HG03520 (cell line): ENCODE measurements around the gene ZNHIT1.
"Not testable (repeated sequence)": the region's sequence is repeated elsewhere in the genome, so short reads cannot be mapped to it uniquely, and the experiment has no call there.

Source experiments
- ATAC-seq: cut with Tn5 transposase; IDR thresholded peaks from one replicate; pipeline ENCODE4 v1.9.1; 2021; ENCODE audit warnings: mild to moderate bottlenecking, moderate library complexity; ENCODE audit not compliant: unreplicated experiment

ZNHIT1 gene

DNA sequence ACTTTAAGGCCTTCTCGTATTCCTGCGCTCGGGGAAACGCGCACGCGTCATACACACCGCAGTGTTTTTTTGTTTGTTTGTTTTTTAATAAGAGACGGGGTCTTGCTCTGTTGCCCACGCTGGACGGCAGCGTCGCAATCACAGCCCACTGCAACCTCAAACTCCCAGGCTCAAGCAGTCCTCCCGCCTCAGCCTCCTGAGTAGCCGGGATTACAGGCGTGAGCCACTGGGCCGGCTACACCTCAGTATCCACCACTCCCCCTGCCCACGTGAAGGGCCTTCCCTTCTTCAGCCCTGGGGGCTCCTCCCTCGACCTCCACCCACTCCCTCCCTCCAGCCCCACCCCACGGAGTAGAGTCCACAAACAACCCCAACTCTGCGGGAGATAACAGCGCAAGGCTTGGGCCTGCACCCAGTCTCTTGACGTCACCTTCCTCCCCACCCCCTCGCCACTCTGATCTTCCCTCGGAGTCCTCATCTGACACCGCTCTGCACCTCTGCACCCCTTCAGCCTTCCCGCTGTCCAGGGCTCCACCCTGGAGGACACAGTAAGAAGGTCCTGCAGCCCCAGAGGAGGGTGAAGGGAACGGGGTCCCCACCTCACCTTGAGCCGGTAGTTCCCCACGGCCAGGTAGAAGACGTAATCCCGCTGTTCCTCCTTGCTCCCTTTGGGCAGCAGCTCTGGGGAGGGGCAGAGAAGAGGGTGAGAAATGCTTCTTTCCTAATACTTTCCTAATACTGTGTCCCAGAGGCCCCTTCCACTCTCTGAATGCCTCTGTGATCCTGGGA, 22.5 kb downstream of the ZNHIT1 start:
- ATAC-seq, result no peak

DNA sequence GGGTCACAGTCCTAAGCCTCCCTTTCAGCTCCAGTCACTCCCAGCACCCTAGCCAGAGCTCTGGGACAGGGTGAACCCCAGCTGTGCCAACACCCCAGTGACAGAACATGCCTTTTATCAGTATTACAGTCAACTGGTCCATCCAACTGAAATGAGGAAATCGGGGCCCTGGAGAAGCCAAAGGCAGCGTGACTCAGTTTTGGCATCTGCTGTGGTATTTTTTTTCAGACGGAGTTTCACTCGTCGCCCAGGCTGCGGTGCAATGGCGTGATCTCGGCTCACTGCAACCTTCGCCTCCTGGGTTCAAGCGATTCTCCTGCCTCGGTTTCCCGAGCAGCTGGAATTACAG, 23.0 kb downstream of the ZNHIT1 start:
- no peak for ATAC-seq

DNA sequence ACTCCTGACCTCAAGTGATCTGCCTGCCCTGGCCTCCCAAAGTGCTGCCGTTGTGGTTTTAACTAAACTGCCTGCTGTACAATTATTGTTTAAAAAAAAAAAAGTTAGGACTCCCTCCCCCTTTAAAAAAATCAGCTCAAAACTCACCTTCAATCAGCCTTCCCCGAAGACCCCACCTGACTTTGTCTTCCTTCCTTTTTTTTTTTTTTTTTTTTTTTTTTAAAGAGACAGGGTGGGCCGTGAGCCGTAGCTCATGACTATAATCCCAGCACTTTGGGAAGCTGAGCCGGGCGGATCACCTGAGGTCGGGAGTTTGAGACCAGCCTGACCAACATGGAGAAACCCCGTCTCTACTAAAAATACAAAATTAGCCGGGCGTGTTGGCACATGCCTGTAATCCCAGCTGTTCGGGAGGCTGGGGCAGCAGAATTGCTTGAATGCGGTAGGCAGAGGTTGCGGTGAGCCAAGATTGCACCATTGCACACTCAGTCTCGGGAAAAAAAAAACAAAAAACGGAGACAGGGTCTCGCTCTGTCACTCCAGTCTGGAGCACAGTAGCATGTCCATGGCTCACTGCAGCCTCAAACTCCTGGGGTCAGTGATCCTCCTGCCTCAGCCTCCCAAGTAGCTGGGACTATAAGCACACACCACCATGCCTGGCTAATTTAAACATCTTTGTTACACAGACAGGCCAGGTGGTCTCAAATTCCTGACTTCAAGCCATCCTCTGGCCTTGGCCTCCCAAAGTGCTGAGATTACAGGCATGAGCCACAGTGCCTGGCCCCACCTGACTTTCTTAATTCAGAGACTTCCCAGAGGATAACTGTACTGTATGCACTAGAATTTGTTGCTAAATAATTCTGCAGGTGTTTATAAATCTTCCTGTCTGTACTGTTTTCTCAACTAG, 23.7 kb downstream of the ZNHIT1 start:
- ATAC-seq, result no peak

DNA sequence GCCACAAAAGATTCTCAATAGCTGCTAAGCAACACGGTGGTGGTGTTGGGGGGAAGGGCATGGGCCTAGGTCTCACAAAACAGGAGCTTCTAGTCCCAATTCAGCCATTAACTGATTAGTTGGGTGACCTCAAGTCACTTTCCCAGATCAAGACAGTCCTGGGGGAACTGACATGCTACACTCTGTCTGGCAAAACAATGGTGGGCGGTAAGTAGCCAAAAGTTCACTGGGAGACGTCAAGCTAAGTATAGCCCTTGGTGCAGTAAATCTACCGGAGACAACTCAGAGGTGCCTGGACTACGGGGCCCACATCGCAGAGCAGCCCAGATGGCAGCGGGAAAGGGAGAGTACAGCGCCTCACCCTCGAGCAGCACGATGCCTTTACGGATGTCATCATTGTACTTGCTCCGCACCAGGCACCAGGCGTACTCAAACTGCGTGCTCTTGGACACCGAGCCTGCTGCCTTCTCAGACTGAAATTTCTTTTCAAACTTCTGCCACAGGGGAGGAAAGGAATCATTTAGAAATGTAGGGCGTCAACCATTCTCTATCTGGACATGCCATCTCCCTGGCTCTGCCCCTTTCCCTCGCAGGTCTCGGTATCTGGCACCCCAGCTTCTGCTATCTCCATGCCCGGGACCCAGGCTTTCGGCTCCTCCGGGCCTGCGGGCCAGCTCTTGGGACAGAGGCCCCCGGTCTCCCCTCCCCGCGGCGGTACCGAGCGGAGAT, 25.8 kb downstream of the ZNHIT1 start:
- ATAC-seq, result no peak

DNA sequence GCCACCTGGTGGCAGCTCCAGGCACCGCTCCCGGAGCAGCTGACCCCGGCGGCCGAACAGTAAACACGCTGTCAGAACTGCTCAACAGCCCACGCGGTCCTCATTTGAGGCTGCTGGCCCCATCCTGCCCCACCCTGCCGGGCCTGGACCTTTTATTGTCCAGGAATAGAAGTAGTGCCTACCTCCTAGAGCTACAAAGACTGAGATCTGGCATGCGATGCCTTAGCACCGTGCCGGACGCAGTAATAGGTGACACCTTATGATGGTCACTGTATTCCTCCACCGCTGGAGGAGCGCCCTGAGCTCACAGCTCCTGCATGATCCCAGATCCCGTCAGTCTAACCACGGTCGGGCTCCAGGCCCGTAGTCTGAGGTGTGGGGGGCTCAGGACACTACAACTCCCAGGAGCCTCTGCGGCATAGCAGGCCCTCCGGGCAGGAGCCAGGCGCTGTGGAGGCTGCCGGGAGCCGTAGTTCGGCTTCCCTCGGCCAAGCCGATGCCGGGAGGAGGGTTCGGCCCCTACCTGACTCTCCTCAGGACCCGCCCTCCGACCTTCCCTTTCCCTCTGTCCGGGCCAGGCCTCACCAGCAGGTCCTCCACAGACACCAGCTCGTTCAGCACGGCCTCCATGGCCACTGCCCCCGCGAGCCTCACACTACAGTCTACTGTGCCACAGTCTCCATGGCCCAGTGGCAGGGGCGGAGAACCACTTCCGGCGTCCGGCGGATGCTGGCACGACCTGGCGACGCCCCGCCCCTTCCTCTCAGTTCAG, 26.6 kb downstream of the ZNHIT1 start, which contains the start of gene FIS1:
FIS1 (minus strand) TSS at position 707 of the 772 bp plus-strand sequence; CDS start at position 630, 77 bp downstream.
- peak; percentile 84 for ATAC-seq

DNA sequence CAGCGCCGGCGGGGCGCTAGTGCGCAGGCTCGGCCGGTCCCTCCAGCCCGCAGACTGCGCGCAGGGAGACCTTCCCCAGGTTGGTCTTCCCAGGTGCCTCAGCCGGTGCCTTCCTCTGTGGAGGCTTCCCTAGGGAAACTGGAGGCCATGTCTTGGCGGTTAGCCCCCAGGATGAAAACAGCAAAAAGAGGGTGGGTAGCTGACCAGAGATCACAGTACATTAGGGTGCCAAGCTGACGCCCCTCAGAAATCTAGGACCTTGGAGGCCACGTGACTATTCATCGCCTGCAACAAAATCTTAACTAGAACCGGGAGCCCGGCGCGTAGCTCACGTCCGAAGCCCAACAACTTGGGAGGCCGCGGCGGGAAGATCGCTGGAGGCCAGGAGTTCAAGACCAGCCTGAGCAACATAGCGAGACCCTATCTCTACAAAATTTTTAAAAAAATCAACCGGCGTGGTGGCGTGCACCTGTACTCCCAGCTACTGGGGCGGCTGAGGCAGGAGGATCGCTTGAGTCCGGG, 27.2 kb downstream of the ZNHIT1 start:
- no peak for ATAC-seq

DNA sequence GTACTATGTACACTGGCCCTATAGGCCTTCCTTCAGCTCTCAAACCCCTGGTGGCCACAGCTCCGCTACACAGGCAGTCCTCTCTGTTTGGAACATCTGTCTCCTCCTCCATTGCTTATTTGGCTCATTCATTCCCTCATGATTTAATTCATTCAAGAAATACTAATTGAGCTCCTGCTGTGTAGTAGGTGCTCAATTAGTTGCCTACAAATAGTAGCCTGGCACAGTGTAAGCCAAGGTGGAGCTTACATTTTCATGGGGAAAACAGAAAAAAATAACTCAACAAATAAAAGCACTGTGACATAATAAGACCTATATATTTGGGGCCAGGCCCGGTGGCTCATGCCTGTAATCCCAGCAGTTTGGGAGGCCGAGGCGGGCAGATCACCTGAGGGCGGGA, 30.3 kb downstream of the ZNHIT1 start:
- no peak for ATAC-seq

DNA sequence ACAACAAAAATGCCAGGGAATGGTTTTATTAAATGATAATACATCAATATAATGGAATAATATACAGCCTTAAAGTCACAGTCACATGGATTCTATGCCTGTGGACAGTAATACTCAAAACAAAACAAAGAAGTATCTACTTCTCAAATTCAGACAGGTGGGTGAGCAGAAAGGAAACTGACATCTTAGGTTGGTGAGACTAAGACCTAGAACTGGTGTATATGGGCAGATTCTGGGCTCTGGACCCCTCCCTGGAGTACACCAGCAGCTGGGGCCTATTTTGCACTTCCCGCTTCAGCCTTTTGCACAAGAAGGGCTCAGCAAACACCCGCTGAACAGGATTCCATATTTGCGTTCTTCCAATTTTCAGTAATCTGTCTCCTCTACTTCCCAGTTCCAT, 32.4 kb downstream of the ZNHIT1 start:
- no peak for ATAC-seq

DNA sequence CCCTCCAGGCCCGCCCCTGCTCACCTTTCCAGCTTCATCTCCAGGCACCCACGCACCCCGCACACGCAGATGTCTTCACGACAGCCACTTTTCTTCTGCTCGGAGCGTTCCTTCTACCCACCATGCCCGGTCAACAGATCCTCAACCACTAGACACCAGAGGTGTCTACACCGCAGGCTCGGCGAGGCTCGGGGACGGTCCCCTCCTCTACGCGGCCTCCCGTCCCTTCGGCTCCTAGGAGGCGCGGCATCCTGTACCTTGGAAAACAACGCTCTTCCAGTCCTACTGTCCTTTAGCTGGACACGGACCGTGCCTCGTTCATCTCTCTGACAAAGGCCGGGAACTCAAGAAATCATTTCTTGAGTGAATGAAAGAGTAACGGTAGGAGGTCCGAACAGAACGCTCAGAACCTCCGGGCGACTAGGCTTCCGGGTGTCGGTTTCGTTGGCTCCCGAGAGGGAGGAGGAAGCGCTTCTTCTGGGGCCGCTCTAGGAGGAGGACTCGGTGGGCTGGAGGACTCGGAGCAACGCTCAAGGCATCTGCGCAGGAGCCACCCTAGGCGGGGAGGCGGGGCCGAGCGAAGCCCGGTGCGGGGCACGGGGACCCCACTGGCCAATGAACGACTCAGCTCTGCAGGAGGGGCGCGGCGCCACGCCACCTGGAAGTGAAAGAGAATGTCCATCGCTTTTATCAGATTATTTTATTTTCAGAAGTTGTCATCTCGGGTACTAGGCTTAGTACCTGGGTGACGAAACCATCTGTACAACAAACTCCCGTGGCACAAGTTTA, 34.1 kb downstream of the ZNHIT1 start:
- ATAC-seq, result peak; percentile 99

DNA sequence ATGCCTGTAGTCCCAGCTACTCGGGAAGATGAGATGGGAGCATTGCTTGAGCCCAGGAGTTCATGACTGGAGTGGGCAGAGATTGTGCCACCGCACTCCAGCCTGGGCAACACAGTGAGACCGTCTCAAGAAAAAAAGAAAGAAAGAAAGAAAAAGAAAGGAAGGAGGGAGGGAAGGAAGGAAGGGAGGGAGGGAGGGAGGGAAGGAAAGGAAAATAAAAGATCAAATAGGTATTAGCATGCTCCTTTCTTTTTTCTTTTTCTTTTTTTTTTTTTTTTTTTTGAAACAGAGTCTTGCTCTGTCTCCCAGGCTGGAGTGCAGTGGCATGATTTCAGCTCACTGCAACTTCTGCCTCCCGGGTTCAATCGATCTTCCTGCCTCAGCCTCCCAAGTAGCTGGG, 35.2 kb downstream of the ZNHIT1 start:
- not testable (repeated sequence) for ATAC-seq

DNA sequence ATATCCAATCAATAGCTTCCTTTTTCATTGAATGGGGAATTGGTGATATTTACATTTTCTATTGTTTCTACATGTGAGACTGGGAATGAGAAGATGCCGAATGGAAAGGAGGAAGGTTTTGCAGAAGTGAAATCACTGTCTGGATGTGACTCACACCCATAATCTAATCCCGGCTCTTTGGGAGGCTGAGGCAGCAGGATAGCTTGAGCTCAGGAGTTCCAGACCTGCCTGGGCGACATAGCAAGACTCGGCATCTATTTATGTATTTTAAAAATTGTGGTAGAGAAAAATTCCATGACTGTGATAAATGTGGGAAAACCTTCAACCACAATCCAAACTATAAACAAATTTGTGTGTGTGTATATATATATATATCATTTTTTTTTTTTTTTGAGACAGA, 37.8 kb downstream of the ZNHIT1 start:
- ATAC-seq, result no peak

DNA sequence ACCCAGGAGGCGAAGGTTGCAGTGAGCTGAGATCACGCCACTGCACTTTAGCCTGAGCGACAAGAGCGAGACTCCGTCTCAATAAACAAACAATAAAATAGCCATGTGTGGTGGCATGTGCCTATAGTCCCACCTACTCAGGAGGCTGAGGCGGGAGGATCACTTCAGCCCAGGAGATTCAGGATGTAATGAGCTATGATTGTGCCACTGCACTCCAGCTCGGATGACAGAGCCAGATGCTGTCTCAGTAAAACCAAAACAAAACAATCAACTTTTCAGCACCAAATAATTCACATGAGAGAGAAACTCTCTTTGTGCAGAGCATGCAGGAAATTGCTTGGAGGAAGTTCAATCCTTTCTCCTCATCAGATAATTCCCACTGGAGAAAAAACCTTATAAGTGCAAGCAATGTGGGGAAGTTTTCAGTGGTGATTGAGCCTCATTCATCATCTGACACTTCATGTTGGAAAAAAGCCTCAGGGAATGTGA, 40.3 kb downstream of the ZNHIT1 start:
- ATAC-seq, result no peak

DNA sequence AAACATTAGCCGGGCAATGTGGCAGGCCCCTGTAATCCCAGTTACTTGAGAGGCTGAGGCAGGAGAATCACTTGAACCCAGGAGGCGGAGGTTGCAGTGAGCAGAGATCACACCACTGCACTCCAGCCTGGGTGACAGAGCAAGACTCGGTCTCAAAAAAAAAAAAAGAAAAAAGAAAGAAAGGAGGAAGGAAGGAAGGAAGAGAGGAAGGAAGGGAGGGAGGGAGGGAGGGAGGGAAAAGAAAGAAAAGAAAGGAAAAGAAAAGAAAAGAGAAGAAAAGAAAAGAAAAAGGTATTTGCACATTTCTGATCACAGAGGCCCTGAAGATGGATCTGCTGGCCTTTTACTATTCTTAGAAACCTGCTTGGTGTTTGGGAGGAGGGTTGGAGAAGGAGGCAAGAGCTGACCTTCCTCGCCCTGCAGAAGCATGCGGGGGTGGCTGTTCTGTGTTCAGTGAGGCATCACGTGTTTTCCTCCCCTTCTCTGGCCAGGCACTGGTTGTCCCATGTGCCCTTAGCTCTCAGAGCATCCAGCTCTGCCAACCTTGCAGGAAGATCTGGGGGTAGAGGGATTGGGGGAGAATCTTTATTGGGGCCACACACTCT, 46.2 kb downstream of the ZNHIT1 start:
- not testable (repeated sequence) for ATAC-seq

DNA sequence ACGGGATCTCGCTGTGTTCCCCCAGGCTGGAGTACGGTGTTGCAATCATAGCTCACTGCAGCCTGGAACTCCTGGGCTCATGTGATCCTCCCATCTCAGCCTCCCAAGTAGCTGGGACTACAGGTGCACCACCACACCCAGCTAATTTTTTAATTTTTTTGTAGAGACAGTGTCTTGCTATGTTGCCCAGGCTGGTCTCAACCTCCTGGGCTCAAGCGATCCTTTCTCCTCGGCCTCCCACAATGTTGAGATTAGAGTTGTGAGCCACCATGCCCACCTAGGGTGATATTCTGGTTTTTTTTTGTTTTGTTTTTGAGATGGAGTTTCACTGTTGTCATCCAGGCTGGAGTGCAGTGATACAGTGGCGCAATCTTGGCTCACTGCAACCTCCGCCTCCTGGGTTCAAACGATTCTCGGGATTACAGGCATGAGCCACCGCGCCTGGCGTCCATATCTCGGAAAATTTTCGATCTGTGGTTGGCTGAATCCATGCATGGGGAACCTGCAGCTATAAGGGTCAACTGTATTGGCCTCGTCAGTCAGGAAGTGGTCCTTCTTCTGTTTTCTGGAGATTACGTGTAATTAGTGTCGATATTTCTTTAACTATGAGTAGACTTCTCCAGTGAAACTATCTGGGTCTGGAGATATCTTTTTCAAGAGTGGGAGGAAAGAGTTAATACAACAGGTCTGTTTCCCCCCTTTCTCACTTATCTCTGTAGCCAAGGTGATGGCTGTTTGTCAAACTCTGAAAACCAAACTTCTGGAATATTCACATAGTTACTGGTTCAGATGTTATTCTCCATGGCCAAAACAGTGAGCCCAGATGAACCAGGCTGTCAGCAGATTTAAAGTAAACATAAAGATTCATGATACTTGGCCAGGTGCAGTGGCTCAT, 47.9 kb downstream of the ZNHIT1 start:
- ATAC-seq, result no peak

DNA sequence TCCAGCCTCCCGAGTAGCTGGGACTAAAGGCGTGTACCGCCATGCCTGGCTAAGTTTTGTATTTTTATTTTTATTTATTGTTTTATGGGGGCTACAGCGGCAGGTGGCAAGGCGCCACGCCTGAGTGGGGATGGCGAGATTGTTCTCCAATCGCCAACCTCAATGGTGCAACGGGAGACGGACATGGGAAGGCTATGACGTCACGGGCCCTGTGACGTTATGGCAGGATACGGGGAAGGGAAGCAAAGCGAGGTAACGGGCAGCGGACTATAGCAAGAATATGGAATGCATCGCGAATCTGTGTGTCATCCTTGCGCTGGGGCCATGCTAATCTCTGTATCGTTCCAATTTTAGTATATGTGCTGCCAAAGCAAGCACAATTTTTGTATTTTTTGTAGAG, 51.7 kb downstream of the ZNHIT1 start:
- ATAC-seq, result no peak

DNA sequence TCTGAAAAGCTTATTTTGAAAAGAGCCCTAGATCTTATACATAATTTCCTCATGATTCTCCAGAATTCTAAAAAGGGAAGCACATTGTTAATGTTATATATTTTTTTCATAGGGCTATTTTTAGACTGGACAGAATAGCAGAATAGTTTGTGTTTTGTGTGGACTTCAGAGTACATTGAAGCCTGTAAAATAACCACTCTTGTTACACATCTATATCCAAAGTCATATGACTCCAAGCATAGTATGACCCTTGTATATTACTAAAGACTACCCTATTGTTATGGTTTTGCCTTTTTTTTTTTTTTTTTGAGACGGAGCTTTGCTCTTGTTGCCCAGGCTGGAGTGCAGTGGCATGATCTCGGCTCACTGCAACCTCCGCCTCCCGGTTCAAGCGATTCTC, 53.1 kb downstream of the ZNHIT1 start:
- ATAC-seq, result no peak

DNA sequence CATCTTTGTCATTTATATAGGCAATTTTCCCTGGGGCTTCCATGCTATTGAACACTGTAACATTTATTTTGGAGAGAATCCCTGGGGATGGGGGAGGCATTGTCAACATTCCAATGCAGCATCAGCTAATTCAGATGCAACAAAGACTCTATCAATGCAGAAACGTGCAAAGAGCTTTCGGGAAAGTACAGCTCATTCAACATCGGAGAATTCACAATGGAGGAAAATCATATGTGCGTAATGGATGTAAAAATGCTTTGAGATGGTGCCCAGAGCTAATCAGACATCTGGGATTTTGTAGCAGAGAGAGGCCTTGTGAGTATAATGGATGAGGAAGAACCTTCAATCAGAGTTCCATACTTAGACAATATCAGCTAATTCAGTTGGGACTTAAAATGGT, 55.2 kb downstream of the ZNHIT1 start:
- ATAC-seq, result no peak
